Esophagus squamous epithelium (tissue), 4 donors: ENCODE data around the gene MOV10.

Experiments
- CTCF ChIP-seq, 6 experiments: fragments of 450-650 bp in 4 of 6; fragments of 200-600 bp in 2 of 6; sonication (generic) in 2 of 6; IDR thresholded peaks; one replicate each; pipeline ENCODE4 v1.5.1; 2016 to 2019; ENCODE audit warnings: antibody characterized with exemption in 6 of 6, mild to moderate bottlenecking in 4 of 6, moderate library complexity in 4 of 6
- POLR2A ChIP-seq, 4 donors: fragments of 450-650 bp; IDR thresholded peaks; one replicate each; pipeline ENCODE4 v1.6.1; 2017; ENCODE audit warnings: antibody characterized with exemption in 4 of 4, mild to moderate bottlenecking in 4 of 4, moderate library complexity in 3 of 4

GRCh38 chr1:112703706-112704105 is 29.2 kb downstream of the MOV10 start:
- no peak for TF ChIP-seq POLR2A (IDR thresholded peaks at IDR 0.05)
- no peak for TF ChIP-seq CTCF (IDR thresholded peaks at IDR 0.05)
